DND-41 (cell line): ENCODE data around the gene AMDHD2.

Experiments used
- ATAC-seq: fragments of 200-7000 bp; cut with Tn5 transposase; 3 replicates; pipeline ENCODE4 v1.9.1; 2021; ENCODE audit warnings: low read depth; ENCODE audit not compliant: insufficient read depth
- DNase-seq: peaks from one replicate; pipeline ENCODE4 v3.0.0-alpha.2; 2020
- H2AFZ ChIP-seq: 2 replicates; pipeline ENCODE4 v1.6.0; 2012; ENCODE audit warnings: low read depth, low read length
- H3K27ac ChIP-seq: 2 replicates; pipeline ENCODE4 v1.5.1; 2012; ENCODE audit warnings: low read length, inconsistent platforms
- H3K27me3 ChIP-seq: fragments of 200-600 bp; sonication (generic); 2 replicates; pipeline ENCODE4 v1.6.0; 2012; ENCODE audit warnings: low read length, mild to moderate bottlenecking, inconsistent platforms; ENCODE audit not compliant: insufficient read depth, poor library complexity
- H3K36me3 ChIP-seq: 2 replicates; pipeline ENCODE4 v1.5.1; 2012; ENCODE audit warnings: low read length, inconsistent platforms; ENCODE audit not compliant: insufficient read depth
- H3K4me1 ChIP-seq: 2 replicates; pipeline ENCODE4 v1.5.1; 2012; ENCODE audit warnings: mild to moderate bottlenecking, low read length; ENCODE audit not compliant: insufficient read depth
- H3K4me2 ChIP-seq: 2 replicates; pipeline ENCODE4 v1.6.0; 2012; ENCODE audit warnings: mild to moderate bottlenecking, moderate library complexity, low read length, inconsistent platforms; ENCODE audit not compliant: insufficient read depth
- H3K4me3 ChIP-seq, 2 experiments: fragments of 200-600 bp in 1 of 2; shearing (Covaris generic) in 1 of 2; 2 replicates each; pipeline ENCODE4 v1.5.1; 2012 to 2016; ENCODE audit warnings: inconsistent platforms in 2 of 2, low read length in 2 of 2, mild to moderate bottlenecking in 2 of 2, low read depth in 1 of 2, moderate library complexity in 1 of 2
- H3K79me2 ChIP-seq: 2 replicates; pipeline ENCODE4 v1.6.0; 2012; ENCODE audit warnings: low read length, inconsistent platforms; ENCODE audit not compliant: insufficient read depth
- H3K9ac ChIP-seq: 2 replicates; pipeline ENCODE4 v1.6.0; 2012; ENCODE audit warnings: low read depth, mild to moderate bottlenecking, inconsistent platforms, low read length, moderate library complexity
- H3K9me3 ChIP-seq: 2 replicates; pipeline ENCODE4 v1.5.1; 2012; ENCODE audit warnings: low read length, moderate library complexity, mild to moderate bottlenecking, inconsistent platforms; ENCODE audit not compliant: insufficient read depth, severe bottlenecking
- H4K20me1 ChIP-seq: 2 replicates; pipeline ENCODE4 v1.6.0; 2012; ENCODE audit warnings: low read length; ENCODE audit not compliant: insufficient read depth
- EZH2 ChIP-seq: IDR thresholded peaks from 3 replicates; pipeline ENCODE4 v1.6.1; 2012; ENCODE audit warnings: borderline replicate concordance, low read depth, mild to moderate bottlenecking, moderate library complexity, low read length, inconsistent platforms; ENCODE audit not compliant: severe bottlenecking
- TF ChIP-seq, protein P1 (sequence below): IDR thresholded peaks from 2 replicates; pipeline ENCODE4 v1.5.1; 2012; ENCODE audit warnings: borderline replicate concordance, low read length, moderate library complexity, mild to moderate bottlenecking; ENCODE audit not compliant: poor library complexity, severe bottlenecking; ENCODE audit errors: extremely low read depth

The AMDHD2 gene

GRCh38 chr16:2489581-2489980, 30.6 kb upstream of the AMDHD2 start:
- Histone ChIP-seq H3K27ac (no peak overlapping the region), H3K36me3 (peaks cover 10% of the 10 kb centered on the region), H2AFZ (no peak overlapping the region), H3K4me1 (no peaks in the 10 kb centered on the region), H4K20me1 (peaks cover 50% of the 10 kb centered on the region), H3K9ac (no peak overlapping the region), H3K9me3 (no peaks in the 10 kb centered on the region), H3K27me3 (no peaks in the 10 kb centered on the region), H3K4me3 (no peak overlapping the region), H3K79me2 (peaks cover 51% of the 10 kb centered on the region), H3K4me2 (no peak overlapping the region)
- DNase-seq: no peak
- no peak for ATAC-seq
- TF ChIP-seq, protein P1, sequence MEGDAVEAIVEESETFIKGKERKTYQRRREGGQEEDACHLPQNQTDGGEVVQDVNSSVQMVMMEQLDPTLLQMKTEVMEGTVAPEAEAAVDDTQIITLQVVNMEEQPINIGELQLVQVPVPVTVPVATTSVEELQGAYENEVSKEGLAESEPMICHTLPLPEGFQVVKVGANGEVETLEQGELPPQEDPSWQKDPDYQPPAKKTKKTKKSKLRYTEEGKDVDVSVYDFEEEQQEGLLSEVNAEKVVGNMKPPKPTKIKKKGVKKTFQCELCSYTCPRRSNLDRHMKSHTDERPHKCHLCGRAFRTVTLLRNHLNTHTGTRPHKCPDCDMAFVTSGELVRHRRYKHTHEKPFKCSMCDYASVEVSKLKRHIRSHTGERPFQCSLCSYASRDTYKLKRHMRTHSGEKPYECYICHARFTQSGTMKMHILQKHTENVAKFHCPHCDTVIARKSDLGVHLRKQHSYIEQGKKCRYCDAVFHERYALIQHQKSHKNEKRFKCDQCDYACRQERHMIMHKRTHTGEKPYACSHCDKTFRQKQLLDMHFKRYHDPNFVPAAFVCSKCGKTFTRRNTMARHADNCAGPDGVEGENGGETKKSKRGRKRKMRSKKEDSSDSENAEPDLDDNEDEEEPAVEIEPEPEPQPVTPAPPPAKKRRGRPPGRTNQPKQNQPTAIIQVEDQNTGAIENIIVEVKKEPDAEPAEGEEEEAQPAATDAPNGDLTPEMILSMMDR: no peak
- TF ChIP-seq EZH2: no peak

DNA sequence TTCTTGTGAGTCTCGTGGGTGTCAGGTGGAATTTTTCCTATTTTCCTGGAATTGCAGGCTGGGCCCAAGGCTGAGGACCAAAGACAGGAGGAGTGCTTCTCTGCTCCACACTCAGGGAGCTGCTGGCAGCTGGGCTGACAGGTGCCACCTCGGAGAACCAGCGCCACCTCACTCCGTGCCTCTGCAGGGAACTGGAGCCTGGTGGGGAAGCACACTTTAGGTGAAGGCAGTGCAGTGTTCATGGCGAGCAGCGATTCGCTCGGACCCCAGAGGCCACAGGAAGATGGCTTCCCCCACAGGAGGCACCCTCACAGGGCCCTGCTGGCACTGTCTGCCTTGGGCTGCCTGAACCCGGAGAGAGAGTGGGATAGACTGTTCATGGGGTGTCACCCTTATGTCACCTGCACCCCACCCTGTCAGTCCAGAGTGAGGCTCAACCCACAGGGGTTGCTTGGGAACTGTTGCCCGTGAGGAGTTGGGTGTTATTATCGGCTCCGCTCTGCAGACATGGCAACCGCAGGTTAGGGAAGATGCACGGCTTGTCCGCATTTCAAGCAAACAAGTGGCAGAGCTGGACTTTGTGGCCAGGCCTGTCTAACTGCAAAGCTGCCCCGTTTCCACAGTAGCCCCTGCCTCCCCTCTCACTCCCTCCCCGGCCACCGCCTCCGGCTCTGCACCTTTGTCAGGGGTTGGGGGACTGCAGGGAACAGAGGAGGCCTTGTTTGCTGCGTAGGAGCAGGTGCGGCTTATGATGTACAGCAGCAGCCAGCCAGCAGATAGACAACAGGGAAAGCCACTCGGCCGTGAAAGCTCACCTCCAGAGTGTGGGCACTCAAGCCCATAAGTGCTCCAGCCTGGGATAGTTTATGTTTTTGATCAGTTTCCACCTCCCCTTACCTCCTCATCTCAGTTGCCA, 29.7 kb upstream of the AMDHD2 start:
- Histone ChIP-seq H4K20me1 (peaks cover 44% of the 10 kb centered on the region), H3K4me2 (no peak overlapping the region), H3K27me3 (no peaks in the 10 kb centered on the region), H3K4me3 (no peak overlapping the region), H3K4me1 (no peaks in the 10 kb centered on the region), H3K27ac (no peak overlapping the region), H2AFZ (no peak overlapping the region), H3K36me3 (peaks cover 9% of the 10 kb centered on the region), H3K9ac (no peak overlapping the region), H3K9me3 (no peaks in the 10 kb centered on the region), H3K79me2 (peaks cover 45% of the 10 kb centered on the region)
- ATAC-seq: no peak
- no peak for DNase-seq
- TF ChIP-seq EZH2: no peak
- TF ChIP-seq, protein P1: no peak

DNA sequence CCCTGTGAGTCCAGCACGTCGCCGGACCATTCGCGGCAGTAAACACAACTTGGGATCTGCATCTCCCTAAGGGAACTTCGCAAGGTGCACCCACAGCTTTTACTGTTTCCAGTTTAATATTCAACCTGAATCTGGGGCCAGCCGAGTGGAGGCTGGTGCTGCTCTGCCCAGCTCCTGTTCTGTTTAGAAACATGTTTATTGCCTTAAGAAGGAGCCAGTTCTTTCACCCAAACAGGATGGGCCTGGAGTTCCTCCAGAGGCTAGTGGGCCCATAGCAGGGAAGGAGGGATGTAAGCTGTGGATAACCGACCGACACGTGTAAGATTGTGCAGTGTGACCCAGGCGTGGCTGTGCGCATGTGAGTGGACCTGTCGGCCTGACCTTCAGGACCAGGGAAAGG, 27.9 kb upstream of the AMDHD2 start:
- peaks cover 33% of the 10 kb centered on the region for H3K79me2 ChIP-seq
- TF ChIP-seq EZH2: no peak
- TF ChIP-seq, protein P1: no peak
- no peak overlapping the region for H3K4me2 ChIP-seq
- peaks cover 25% of the 10 kb centered on the region for H3K36me3 ChIP-seq
- no peaks in the 10 kb centered on the region for H3K9me3 ChIP-seq
- H2AFZ ChIP-seq: no peak overlapping the region
- ATAC-seq (no peak), DNase-seq (no peak)
- no peak overlapping the region for H3K9ac ChIP-seq
- no peaks in the 10 kb centered on the region for H3K4me1 ChIP-seq
- no peak overlapping the region for H3K27ac ChIP-seq
- H3K27me3 ChIP-seq: no peaks in the 10 kb centered on the region
- peaks cover 26% of the 10 kb centered on the region for H4K20me1 ChIP-seq
- H3K4me3 ChIP-seq: no peak overlapping the region
